GM18870 (cell line): ENCODE measurements around the gene SORCS3.

Source experiments
- ATAC-seq: cut with Tn5 transposase; IDR thresholded peaks from one replicate; pipeline ENCODE4 v1.9.1; 2021; ENCODE audit warnings: moderate library complexity; ENCODE audit not compliant: unreplicated experiment

The SORCS3 gene

DNA sequence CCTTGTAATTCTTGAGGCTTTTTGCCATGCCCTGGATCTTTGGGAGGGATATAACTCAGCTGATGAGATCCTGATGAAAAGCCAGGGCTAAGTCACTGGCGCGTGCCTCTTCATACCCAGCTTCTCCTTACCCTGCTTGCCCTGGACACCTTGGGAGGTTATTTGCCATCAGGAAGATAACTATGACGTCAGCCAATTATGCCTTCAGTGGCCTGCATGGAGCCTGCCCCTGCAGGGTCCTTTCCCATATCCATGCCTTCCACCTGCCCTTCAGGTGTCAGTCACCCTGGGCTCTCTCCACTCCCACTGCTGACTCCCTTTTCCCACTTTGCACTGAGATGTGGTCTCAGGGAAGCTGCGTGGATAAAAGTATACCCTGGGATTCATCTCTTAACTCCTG lies 520.1 kb downstream of the SORCS3 start:
- ATAC-seq = no peak

DNA sequence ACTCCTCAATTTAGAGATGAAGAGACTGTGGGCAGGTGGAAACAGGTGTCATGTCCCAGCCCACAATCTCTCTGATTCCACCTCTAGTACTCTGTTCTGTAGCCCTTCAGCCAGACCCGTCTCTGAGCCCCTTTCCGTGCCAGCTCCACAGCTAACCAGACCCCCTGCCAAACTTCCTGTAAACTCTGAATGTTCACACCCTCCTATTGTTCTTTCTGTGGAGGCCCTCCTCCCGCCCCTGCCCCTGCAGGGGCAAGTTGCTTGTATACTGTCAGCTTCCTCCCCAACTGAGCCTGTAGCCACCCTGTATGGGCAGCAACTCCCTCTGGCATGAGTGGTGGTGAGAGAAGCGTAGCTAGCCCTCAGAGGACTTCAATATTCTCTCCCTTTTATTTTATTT lies 520.7 kb downstream of the SORCS3 start:
- ATAC-seq = no peak

DNA sequence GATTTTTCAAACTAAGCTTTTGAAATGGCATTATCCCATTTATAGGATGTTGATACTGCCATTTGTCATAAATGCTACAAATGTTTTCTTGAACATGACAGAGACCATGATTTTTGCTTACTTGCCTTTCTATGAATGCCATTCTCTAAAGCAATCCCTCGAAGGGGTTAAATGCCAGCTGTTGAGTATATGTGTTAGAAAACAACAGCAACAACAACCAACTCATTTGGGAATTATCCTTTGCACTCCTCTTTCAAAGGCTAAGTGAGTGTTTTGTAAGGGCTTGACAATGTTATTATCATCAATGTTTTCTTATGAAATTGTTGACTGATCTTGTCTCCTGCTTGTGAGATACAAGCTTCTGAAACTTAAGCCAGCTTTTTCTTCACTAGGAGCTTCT lies 529.4 kb downstream of the SORCS3 start:
- ATAC-seq = no peak

DNA sequence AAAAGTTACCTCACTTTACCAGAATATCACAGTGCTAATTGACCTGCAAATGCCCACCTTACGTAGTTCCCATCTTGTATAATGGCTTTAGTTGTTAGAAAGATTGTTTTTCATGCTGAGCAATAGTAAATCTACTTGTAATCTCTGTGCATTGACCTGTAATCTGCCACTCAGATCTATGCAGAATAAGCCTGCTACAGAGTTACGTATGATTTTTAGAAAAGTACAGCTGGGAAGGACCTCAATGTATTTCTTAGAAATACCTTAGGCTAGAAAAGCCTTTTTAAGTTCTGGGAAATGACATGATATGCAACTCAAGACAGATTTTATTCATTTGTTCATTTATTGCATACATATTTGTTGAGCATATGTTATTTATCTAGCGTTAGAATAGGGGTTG lies 530.9 kb downstream of the SORCS3 start:
- ATAC-seq = no peak

DNA sequence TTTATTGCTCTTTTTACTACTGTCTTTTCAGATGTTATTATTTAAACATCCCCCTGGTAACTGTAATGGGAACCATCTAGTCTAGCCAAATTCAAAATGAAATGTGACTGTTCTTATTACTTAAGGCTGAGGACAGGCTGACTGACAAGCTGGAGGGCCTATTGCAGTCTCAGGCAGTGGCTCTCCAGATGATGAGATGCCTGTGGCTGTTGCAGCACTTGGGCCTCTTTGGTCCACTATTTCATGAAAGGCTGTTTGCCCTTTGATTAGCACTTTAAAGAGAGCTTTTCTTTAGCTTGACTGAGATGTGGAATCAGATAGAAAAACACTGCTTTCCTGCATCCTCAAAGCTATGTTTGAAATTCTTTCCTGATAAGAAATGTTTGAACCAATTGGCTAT lies 540.5 kb downstream of the SORCS3 start:
- no peak for ATAC-seq

DNA sequence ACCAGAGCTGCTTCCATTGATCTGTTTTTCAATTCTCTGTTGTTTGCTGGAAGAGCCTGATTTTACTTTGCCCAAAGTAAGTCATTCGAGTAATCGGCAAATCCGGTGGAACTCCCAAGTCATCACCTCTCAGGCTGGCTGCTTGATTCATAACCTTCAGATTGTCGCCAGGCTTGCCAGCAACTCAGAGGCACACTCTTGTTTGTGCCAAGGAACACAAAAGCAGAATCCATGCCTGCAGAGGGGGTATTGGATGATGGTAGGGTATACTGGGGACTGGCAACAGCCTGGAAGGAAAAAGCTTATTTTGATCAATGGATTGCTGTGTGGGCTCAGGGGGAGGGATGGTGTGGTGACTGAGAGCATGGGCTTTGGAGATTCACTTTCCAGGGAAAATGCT lies 542.4 kb downstream of the SORCS3 start:
- ATAC-seq = no peak

DNA sequence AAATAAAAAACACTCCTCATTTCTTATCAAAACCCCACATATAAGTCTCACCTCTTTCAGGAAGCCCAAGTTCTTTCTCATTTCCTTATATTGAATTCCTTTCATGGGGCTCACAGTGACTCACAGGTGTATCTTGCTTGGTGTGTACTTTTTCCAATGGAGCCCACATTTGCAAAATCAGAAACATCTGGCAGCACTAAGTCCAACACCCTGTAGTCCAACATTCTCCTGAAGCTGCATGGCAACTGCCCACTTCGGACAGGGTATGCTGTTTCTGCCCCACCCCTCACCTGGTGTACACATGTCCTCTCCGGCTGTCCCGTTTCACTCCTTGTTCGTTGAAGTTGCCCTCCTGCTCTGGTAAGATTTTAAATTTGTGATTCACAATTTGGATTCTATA lies 544.1 kb downstream of the SORCS3 start:
- no peak for ATAC-seq

DNA sequence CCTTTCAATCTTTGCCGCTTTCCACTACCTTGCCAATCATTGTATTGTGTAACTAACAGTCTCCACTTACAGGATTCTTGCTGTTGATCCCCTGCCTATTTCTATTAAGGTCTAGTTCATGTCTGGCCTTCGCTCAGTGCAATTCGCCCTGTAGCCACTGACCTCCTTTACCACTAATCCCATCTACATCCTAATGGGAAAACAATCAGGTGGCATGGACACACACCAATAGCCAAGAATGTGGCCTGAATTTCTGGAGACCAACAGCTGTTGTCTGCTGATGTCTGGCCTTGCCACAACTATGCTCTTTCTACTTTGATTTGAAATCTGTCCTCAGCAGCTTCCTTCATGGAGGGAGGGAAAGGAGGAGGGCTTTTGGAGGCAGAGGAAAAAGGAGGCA lies 546.2 kb downstream of the SORCS3 start:
- ATAC-seq = no peak

DNA sequence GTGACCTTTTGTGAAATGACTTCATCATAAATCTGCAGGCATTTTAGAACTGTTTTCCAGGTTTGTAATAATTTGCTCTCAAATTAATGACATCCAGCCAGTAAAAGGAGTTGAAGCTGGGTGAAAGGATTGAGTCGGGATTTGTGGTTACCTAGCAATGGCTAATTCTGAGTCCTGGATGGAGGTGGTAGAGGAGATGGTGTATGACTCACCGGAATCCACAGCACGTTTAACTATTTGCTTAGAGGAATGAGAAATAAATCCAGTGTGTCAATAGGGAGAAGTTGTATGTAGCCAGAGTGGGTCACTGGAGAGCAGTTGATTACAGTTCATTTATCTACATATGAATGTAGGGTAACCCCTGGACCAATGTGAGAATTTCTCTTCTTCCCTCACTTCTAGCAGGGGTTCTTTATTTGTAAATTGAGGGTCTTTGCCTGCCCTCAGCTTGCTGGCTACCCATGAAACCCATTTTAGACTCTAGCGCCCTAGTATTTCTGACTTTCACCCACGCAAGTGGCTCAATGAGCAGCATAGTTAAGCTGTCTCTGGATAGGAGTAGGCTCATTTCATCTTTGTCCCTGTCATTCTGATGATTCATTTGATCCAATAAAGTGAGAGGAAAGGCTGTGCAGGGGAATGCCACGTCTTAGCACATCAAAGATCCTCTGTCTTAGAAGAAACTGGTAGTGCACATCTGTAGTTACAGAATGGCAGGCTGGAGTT lies 547.8 kb downstream of the SORCS3 start:
- ATAC-seq = no peak

DNA sequence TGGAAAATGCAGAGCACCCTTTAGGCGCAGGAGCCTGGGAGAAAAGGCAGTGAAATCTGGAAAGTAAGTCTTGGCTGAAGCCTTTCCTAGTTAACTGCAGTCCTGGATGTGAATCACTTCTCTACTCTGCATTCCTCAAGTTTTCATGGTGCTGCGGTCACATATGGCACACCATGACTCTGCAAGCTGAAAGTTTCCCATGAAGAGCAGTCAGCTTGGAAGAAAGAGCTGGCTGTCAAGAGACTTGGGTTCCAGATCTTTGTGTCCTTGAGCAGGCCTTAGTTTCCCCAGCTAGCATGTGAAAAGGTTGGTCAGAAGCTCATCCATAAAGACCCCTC lies 548.3 kb downstream of the SORCS3 start:
- ATAC-seq = no peak

DNA sequence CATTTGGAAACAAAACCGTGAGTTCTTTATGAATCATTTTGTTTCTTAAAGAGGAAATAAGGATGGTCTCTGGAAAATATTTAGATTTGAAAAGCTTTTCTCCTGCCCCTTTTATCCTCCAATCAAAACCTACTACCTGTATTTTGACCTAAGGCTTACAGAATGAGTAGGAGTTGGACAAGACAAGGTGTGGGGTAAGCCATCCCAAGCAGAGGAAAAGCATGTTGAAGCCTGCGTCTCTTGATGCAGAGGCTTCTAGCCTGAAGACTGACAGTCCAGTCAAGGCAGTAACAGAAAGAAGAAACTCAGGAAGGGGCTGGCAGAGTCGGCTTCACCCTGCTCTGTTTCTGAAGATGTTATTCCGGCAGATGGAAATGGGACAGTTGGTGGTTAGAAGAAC lies 551.1 kb downstream of the SORCS3 start:
- ATAC-seq = no peak

DNA sequence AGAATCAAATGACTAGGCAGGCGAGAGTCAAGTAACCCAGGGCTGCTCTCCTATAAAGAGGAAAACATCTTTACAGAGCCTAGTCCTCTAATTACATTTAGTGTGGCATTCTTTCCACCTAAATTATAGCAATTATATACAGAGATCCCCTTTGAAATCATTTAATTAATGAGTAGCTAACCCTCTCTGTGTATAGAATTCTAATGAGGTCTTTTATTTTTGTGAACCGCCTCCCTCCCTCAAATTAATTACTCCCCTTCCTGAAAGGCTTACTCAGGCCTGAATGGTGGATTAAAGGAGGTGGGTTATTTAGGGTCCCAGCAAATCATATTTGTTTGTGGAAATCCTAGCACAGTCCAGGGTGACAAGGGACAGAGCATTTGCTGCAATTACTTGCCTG lies 551.8 kb downstream of the SORCS3 start:
- no peak for ATAC-seq

DNA sequence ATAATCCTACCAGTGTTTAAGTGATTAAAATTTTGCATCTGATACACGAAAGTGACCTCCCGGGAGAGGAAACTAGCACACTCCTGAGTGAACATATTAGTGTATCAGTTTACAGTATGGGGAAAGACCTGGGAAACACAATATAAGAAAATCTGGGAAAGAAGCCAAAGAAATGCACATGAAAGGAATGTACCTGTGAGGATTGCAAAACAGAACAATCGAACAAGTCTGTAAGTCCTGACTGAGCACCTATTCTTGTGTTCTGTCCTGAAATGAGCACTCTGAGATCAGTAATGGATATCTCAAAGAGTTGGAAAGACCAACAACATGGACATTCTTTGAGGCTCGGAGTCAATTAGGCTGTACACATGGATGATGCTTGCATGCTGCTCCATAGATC lies 554.7 kb downstream of the SORCS3 start:
- no peak for ATAC-seq

DNA sequence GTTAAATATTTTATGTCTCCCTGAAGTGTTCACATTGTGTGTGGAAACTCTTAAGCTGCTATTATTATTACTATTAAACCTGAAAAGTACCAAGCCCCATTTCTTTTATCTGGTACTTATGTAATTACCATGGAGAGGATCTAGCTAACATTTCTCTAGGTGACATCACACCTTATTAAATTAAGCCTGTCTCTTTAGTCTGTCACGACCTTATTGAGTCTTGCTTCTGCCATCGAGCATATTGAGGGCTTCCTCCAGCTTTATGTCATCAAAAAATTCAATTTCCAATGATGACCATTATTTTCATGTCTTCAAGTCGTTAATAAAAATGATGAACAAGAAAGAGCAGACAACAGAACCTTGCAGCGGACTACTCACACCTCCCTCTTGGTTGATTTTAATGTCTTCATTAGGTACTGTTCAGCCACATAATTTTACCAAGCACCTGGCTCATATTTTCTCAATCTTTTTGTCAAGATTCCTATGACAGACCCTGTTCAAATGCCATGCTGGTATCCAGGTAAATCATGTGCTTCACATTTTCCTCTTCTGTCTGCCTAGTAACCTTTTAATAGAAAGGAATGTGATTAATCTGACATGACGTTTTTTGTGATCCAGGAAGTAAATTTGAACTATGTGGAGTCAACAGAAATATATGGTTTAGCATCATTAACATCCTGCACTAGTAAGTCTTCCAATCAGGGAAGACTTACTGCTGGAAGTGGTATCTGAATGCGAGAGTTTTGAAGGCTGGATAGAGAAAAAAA lies 556.7 kb downstream of the SORCS3 start:
- no peak for ATAC-seq

DNA sequence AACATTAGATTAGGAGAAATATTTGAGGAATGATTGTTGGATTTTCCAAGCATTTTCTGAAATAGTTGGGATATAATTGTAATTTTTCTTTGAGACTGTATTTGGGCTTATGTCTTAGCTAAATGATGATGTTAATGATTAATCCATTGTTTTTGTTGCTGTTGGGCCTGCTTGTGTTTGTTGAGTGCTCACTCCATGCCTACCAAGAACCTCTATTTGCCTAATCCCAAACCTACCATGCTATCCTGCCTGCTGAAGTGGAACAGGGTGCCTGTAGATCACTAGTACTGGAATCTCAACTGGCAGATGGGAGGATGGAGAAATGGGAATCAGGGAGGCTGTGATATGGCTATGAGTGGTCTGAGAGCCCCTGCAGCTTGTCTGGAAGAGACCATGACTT lies 565.5 kb downstream of the SORCS3 start:
- no peak for ATAC-seq

DNA sequence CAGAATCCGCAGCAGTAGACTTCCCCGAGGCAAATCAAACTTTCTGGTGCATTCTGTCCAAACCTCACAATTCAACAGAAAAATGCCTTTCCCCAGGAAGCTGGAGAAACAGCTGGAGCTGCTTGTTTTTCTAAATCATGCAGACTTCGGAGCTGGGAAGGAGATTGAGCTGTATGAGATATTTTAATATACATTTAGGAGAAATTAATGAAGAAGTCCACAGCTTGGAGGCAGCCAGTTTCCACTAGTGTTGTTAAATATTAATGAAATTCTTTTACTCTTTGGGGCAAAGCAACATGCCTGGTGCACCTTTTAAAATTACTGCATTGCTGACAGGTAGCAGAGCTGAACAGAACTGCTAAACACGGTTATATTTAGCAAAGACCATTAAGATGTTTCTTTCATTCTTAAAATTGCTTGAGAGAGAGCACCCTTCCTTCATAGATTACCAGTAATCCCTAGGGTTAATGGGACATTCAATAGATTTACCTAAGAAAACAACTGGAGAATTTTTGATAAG lies 566.4 kb downstream of the SORCS3 start:
- ATAC-seq = no peak

DNA sequence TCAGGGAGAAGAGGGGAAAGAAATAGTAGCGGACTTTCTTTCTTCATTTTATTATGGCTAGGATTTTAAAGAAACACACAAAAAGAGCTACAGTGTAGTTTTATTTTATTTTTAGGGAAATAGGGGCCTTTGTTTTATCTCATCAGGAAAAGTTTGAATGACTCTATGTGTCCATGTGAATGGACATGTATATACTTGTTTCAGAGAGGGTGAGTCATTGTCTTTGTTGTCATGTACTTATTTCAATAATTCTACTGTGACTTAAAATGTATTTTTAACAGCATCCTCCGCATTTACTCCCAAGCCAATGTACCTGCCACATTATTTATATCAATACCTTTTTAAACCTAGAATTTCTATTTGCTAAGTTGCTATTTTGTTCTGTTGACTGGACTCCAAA lies 569.5 kb downstream of the SORCS3 start:
- no peak for ATAC-seq

DNA sequence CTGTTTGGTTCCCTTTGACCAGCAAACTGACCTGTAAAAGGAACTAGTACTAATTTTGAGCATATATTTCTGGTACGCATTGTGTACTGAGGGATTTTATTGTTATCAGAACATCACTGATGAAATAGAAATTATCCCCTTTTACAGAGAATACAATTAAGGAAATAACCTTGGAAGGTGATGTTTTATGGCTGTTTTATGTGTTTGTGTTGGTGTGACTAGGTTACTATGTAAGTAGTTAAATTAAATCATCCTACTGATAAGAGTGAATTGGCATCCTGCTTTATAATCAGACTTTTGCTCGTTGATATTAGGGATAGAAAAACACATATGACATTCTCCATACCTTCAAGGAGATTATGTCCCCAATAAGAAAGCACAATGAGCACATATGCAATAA lies 596.6 kb downstream of the SORCS3 start:
- ATAC-seq = no peak

DNA sequence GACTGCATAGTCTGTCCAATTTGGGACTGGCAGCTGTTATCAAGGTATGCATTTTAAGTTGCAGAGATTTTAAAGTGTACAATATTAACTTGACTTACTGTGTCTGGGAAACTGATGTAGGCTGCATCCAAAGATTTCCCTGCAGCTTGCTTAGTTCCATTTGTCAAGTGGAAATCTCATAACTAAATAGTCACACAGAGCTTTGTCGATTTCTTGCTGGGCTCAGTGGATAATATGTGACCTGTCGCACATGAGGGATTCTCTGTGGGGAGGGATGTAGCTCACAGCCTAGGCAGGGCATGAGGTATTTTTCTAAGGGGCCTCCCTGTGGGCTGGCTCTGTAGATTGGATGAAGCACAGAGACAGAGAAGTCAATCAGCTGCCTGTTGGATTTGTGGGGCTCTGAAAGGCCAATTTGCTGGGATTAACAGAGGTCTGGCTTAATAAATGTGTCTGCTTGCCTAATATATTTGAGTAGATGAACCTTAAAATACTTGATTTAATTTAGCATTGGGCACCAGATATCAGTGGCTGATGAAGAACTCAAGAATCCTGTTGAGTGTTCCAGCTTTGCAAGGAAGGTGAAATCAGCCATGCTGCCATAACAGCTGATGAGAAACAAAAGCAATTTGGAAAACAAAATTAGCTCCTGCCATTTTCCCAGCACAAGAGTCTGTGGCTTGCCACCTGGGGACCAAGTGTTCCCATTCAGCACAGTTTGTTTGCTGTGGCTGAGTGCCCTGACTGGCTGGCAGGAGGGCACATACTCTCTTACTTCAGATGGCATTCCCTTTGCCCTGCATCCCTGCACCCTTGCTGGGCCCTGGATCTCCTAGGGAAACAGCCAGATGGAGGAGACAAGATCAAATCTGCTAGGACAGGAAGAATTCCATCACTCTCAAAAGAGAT lies 598.5 kb downstream of the SORCS3 start:
- ATAC-seq = no peak

DNA sequence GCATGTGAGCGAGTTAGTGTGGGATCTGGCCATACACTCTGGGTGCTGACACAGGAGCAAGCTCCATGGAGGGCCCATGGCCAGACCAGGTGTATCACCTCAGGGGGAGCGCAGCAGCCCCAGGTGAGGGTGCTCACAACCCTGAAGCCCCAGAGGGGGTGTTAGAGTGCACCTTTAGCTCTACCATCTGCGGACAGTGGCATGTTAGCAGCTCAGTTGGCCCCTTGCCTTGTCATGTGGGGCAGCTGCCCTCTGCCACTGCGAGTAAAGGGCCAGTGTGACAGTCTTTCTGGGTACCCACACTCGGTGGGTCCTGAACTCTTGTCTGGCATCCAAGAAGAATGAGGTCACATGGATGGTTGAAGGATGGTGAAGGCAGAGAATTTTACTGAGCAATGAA lies 600.2 kb downstream of the SORCS3 start:
- ATAC-seq = no peak

DNA sequence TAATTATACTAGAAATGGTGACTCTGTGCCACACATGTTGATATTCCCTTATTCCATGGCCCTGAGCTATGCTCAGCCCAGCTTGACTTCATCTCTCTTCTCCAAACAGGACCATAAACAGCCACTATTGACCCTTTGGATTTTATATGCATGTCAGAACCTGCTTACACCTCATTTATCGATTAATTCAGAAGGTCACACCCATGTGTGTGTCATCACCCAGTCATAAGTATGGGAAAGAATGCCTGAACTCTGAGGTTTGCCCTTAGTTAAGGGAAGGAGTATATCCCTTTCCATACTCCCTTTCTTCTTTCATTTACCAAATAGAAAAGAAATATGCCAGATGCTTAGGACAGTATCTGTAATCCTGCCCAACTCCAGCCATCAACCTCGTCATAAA lies 602.3 kb downstream of the SORCS3 start:
- ATAC-seq = no peak

DNA sequence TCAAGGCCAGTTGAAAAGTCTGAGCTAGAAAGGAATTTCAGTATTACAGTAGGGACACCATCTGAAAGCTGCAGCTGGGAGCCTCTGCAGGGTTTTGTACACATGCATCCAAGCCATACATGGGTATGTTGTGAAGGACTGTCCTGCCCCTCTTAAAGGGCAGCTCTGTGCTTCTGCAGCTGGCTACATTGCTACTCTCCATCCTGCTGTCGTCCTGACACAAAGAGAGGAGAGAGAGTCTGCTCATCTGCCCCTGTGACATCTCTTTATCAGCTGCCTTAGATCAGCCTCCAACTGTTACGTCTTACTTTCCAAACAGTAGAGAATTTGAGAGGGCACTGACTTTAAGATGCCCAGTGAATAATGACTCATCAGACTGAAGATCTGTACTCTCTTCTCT lies 602.7 kb downstream of the SORCS3 start:
- no peak for ATAC-seq
